Duodenal mucosa (tissue), 2 donors: ENCODE results near the gene RIPK4.
A peak's percentile ranks its signal among the peaks of the same experiment; 100 is the strongest.

Source experiments
- H3K27ac ChIP-seq: one replicate; pipeline ENCODE4 v1.7.0; 2013; ENCODE audit warnings: low read depth, low read length
- H3K27me3 ChIP-seq, 2 donors: one replicate each; pipeline ENCODE4 v1.7.0; 2013; ENCODE audit warnings: low read length in 2 of 2, control low read depth in 1 of 2; ENCODE audit not compliant: insufficient read depth in 2 of 2, control insufficient read depth in 1 of 2
- H3K36me3 ChIP-seq, 2 donors: one replicate each; pipeline ENCODE4 v1.7.0; 2013; ENCODE audit warnings: low read length in 2 of 2, control low read depth in 1 of 2; ENCODE audit not compliant: insufficient read depth in 2 of 2, control insufficient read depth in 1 of 2
- H3K4me1 ChIP-seq, 2 donors: one replicate each; pipeline ENCODE4 v1.7.0; 2013; ENCODE audit warnings: low read length in 2 of 2, control low read depth in 1 of 2; ENCODE audit not compliant: insufficient read depth in 2 of 2, control insufficient read depth in 1 of 2
- H3K4me3 ChIP-seq, 2 donors: one replicate each; pipeline ENCODE4 v1.7.0; 2013; ENCODE audit warnings: low read length in 2 of 2, low read depth in 1 of 2
- H3K9ac ChIP-seq, 2 donors: one replicate each; pipeline ENCODE4 v1.7.0; 2013; ENCODE audit warnings: low read length in 2 of 2, low read depth in 1 of 2
- H3K9me3 ChIP-seq, 2 donors: one replicate each; pipeline ENCODE4 v1.7.0; 2013; ENCODE audit warnings: low read length in 2 of 2, control low read depth in 1 of 2; ENCODE audit not compliant: control insufficient read depth in 1 of 2

Gene RIPK4

DNA sequence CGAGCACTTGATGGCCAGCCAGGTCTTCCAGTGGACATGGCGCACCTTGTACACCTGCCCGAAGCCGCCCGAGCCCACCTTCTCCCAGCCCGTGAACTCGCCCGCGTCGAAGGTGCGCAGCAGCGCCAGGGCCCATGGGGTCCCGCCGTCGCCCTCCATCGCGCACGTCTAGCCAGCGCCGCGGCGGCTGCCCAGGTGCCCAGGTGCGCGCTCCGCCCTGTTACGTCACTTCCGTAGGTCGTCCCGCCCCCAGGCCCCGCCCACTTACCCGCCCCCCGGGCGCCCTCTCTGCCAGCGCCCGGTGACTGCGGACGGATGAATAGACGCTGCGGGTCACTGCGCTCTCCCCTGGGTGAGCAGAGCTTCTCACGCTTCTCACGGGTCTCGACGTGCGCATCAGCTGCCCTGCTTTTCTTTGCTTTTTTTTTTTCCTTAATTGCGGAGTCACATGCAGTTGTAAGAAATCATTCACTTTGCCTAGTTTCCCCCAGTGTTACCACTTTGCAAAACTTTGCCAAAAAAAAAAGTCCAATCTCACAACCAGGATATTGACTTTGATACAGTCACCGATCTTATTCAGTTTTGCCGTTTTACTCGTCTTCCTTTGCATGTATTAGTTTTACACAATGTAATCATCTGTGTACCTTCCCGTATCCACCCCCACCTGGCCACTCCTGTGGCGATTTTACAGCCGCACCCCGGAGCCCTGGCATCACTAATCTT lies at the start of gene RIPK4:
TSS of gene RIPK4 (minus strand) at position 170 of the 723 bp plus-strand sequence. CDS start at position 159, 11 bp downstream.
- peaks cover 22 to 44% of the 10 kb centered on the region in 2 donors for H3K27me3 ChIP-seq
- peak within 1 kb of the TSS; percentile 81 for H3K27ac ChIP-seq

DNA sequence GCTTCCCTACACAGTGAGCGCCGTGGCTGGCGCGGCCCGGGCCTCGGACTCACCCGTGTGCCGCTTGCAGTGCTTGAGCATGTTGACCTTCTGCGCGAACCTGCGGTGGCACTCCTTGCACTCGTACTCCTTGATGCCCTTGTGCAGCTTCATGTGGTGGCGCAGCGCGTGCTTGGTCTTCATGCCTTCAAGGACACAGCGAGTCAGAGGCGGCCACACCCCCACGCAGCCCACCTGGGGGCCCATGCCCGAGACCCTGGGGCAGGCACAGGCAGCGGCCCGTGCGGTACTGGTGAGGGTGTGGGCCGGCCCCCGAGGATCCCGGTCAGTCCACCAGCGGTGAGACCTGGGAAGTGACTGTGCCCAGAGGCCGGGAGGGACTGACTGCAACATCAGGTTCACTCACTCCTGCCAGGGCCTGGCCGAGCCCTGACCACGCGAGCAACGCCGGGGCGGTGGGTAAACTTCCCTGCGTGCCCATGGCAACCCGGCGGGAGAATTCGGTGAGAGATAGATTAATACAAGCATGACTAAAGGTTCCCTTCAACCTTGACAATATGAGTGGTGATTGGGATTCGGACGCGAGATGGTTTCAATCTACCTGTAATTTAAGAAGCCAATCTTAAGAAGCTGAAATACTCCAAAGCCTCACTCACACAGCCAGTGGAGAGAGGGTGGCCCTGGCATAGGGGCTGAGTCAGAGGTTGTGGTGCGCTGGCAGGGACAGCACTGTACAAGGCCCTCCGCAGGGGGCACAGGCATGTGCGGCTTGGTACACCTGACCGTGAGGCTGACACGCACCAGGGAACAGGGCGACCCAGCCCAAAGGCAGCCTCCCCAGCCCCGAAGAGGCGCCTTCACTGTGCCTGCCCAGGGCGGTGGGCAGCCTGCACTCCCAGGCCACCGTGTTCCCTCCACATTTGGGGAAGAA lies 49.1 kb upstream of the RIPK4 start:
- Histone ChIP-seq H3K4me1 (peaks cover 0 to 9% of the 10 kb centered on the region in 2 donors), H3K36me3 (peaks cover 17 to 30% of the 10 kb centered on the region in 2 donors), H3K27ac (no peak overlapping the region), H3K4me3 (no peak overlapping the region), H3K9me3 (no peaks in the 10 kb centered on the region), H3K9ac (no peak overlapping the region), H3K27me3 (no peaks in the 10 kb centered on the region)

More for the DNA sequence above, at the start of gene RIPK4:
- Histone ChIP-seq H3K36me3 (no peaks in the 10 kb centered on the region), H3K9me3 (no peaks in the 10 kb centered on the region), H3K9ac (peak within 1 kb of the TSS; percentile 84 to 86), H3K4me1 (peaks cover 36 to 48% of the 10 kb centered on the region in 2 donors), H3K4me3 (peak within 1 kb of the TSS; percentile 63 to 73)

DNA sequence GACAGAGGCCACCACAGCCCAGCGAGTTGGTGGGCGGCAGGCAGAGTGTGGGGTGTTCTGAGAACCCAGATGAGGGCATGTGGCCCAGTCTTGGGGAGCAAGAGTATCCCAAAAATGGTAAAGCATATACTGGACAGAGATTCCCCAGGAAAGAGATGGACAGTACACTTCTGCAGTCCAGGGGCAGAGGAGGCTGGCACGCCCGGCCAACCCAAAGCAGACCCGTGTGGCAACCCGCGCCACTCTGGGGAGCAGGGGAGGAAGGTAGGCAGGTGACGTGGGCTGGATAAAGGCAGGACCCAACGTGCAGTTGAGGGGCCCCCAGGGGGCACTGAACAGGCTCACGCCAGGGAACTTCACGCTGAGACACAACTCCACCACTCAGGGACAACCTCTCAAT lies 46.4 kb upstream of the RIPK4 start:
- peaks cover 27 to 44% of the 10 kb centered on the region in 2 donors for H3K36me3 ChIP-seq
- H3K9ac ChIP-seq: no peak overlapping the region
- H3K4me3 ChIP-seq: no peak overlapping the region
- no peaks in the 10 kb centered on the region for H3K9me3 ChIP-seq
- H3K4me1 ChIP-seq: peaks cover 0 to 9% of the 10 kb centered on the region in 2 donors
- no peaks in the 10 kb centered on the region for H3K27me3 ChIP-seq
- no peak overlapping the region for H3K27ac ChIP-seq

- no peak overlapping the region for H3K27ac ChIP-seq
- peaks cover 24 to 45% of the 10 kb centered on the region in 2 donors for H3K36me3 ChIP-seq
- H3K4me1 ChIP-seq: peaks cover 0 to 9% of the 10 kb centered on the region in 2 donors
- no peak overlapping the region for H3K9ac ChIP-seq
- H3K27me3 ChIP-seq: no peaks in the 10 kb centered on the region
- H3K4me3 ChIP-seq: no peak overlapping the region
- no peaks in the 10 kb centered on the region for H3K9me3 ChIP-seq
Observed at GRCh38 chr21:41812679-41813078, 45.8 kb upstream of the RIPK4 start.

GRCh38 chr21:41810597-41810932 lies 43.7 kb upstream of the RIPK4 start:
- Histone ChIP-seq H3K4me1 (no peaks in the 10 kb centered on the region), H3K4me3 (no peak overlapping the region), H3K9me3 (no peaks in the 10 kb centered on the region), H3K27ac (no peak overlapping the region), H3K27me3 (no peaks in the 10 kb centered on the region), H3K36me3 (peaks cover 24 to 43% of the 10 kb centered on the region in 2 donors), H3K9ac (no peak overlapping the region)

GRCh38 chr21:41809891-41810596 lies 43.2 kb upstream of the RIPK4 start:
- Histone ChIP-seq H3K36me3 (peaks cover 21 to 38% of the 10 kb centered on the region in 2 donors), H3K9me3 (no peaks in the 10 kb centered on the region), H3K4me1 (no peaks in the 10 kb centered on the region)

GRCh38 chr21:41808846-41809245 lies 42.0 kb upstream of the RIPK4 start:
- Histone ChIP-seq H3K27me3 (no peaks in the 10 kb centered on the region), H3K9ac (no peak overlapping the region), H3K4me3 (no peak overlapping the region), H3K36me3 (peaks cover 18 to 40% of the 10 kb centered on the region in 2 donors), H3K27ac (no peak overlapping the region), H3K9me3 (no peaks in the 10 kb centered on the region), H3K4me1 (no peaks in the 10 kb centered on the region)

More at GRCh38 chr21:41809891-41810596, 43.2 kb upstream of the RIPK4 start:
- H3K4me3 ChIP-seq: no peak overlapping the region
- no peak overlapping the region for H3K9ac ChIP-seq
- no peak overlapping the region for H3K27ac ChIP-seq
- H3K27me3 ChIP-seq: no peaks in the 10 kb centered on the region

DNA sequence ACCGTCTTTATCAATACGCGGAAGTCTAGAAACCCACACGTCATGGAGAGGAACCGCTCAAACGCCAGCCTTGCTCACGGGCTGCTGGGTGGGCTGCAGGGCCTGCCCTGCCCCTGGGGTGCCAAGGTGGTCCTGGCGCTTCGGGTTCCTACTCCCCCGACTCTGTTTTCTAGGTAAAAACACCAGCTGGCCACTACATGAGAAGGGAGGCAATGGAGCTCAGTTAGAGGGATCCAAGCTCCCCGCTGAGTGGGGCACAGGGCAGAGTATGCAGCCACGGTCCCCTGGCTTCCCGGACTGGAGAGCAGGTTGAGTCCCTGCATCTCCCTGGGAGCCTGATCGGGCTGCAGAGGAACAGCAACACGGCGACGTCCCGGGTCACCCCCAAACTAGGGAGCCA lies 41.2 kb upstream of the RIPK4 start:
- Histone ChIP-seq H3K9ac (no peak overlapping the region), H3K36me3 (peaks cover 13 to 41% of the 10 kb centered on the region in 2 donors), H3K4me3 (no peak overlapping the region), H3K27ac (no peak overlapping the region), H3K9me3 (no peaks in the 10 kb centered on the region), H3K4me1 (peaks cover 0 to 4% of the 10 kb centered on the region in 2 donors), H3K27me3 (no peaks in the 10 kb centered on the region)

DNA sequence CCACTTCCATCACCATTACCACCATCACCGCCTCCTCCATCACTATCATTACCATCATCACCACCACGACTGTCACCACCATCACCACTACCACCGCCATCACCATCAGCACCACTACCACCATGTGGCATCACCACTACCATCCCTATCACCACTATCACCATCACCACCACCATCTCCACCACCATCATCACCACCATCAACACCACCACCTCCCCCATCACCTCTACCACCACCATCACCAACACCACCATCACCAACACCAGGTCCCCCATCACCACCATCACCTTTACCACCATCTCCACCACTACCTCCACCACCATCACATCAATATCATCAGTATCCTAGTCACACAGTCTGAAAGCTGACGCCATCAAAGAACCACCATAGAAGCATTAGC lies 39.9 kb upstream of the RIPK4 start:
- no peak overlapping the region for H3K9ac ChIP-seq
- no peaks in the 10 kb centered on the region for H3K27me3 ChIP-seq
- peaks cover 11 to 44% of the 10 kb centered on the region in 2 donors for H3K36me3 ChIP-seq
- H3K4me3 ChIP-seq: no peak overlapping the region
- H3K27ac ChIP-seq: no peak overlapping the region
- no peaks in the 10 kb centered on the region for H3K9me3 ChIP-seq
- peaks cover 0 to 4% of the 10 kb centered on the region in 2 donors for H3K4me1 ChIP-seq
